GM23248 (cell line): ENCODE results near the gene POU2AF2. TPM values are rescaled to one million over a fixed set of nuclear protein-coding genes. Genes with fewer than 3 reads are reported as not detected.

ENCODE experiments used
- DNase-seq: peaks from one replicate; pipeline ENCODE4 v3.0.0-alpha.2; 2015
- H2AFZ ChIP-seq: fragments of 200-600 bp; sonication (generic); 2 replicates; pipeline ENCODE4 v1.6.1; 2016; ENCODE audit warnings: antibody characterized with exemption
- H3F3A ChIP-seq: fragments of 200-600 bp; sonication (generic); 2 replicates; pipeline ENCODE4 v1.6.1; 2016; ENCODE audit warnings: mild to moderate bottlenecking, antibody characterized with exemption, mixed run types; ENCODE audit not compliant: insufficient read depth
- H3K27ac ChIP-seq: fragments of 200-600 bp; sonication (generic); 2 replicates; pipeline ENCODE4 v1.5.1; 2016; ENCODE audit warnings: mild to moderate bottlenecking
- H3K27me3 ChIP-seq: fragments of 200-600 bp; sonication (generic); replicated peaks from 2 replicates; pipeline ENCODE4 v1.6.1; 2016; ENCODE audit warnings: mild to moderate bottlenecking; ENCODE audit not compliant: insufficient read depth
- H3K36me3 ChIP-seq: fragments of 200-600 bp; sonication (generic); 2 replicates; pipeline ENCODE4 v1.6.1; 2016; ENCODE audit warnings: low read depth, mild to moderate bottlenecking
- H3K4me1 ChIP-seq: fragments of 200-600 bp; sonication (generic); 2 replicates; pipeline ENCODE4 v1.6.1; 2016; ENCODE audit warnings: mild to moderate bottlenecking; ENCODE audit not compliant: insufficient read depth
- H3K4me2 ChIP-seq: fragments of 200-600 bp; sonication (generic); one replicate; pipeline ENCODE4 v1.6.1; 2016; ENCODE audit warnings: mild to moderate bottlenecking; ENCODE audit not compliant: unreplicated experiment
- H3K4me3 ChIP-seq: fragments of 200-600 bp; sonication (generic); 2 replicates; pipeline ENCODE4 v1.5.1; 2016; ENCODE audit warnings: mild to moderate bottlenecking
- H3K79me2 ChIP-seq: fragments of 200-600 bp; sonication (generic); 2 replicates; pipeline ENCODE4 v1.6.1; 2016; ENCODE audit warnings: mild to moderate bottlenecking; ENCODE audit not compliant: insufficient read depth
- H3K9ac ChIP-seq: fragments of 200-600 bp; sonication (generic); 2 replicates; pipeline ENCODE4 v1.6.1; 2016; ENCODE audit warnings: mild to moderate bottlenecking
- H3K9me2 ChIP-seq: fragments of 200-600 bp; sonication (generic); 2 replicates; pipeline ENCODE4 v1.6.1; 2016; ENCODE audit warnings: mixed run types, mild to moderate bottlenecking, moderate library complexity; ENCODE audit not compliant: insufficient read depth
- H3K9me3 ChIP-seq: fragments of 200-600 bp; sonication (generic); one replicate; pipeline ENCODE4 v1.6.1; 2017; ENCODE audit warnings: low read depth
- H4K20me1 ChIP-seq: fragments of 200-600 bp; sonication (generic); 2 replicates; pipeline ENCODE4 v1.6.0; 2016; ENCODE audit not compliant: insufficient read depth
- EZH2 ChIP-seq: fragments of 200-600 bp; sonication (generic); IDR thresholded peaks from 2 replicates; pipeline ENCODE4 v1.6.1; 2018; ENCODE audit warnings: antibody characterized with exemption, mild to moderate bottlenecking; ENCODE audit not compliant: insufficient read depth, poor library complexity, severe bottlenecking
- EZH2phosphoT487 ChIP-seq: fragments of 200-600 bp; sonication (generic); IDR thresholded peaks from 2 replicates; pipeline ENCODE4 v1.6.1; 2018; ENCODE audit warnings: antibody characterized with exemption, moderate library complexity, mild to moderate bottlenecking, low read depth; ENCODE audit not compliant: insufficient read depth
- WGBS, 2 experiments: methylation state at CpG; one replicate each; pipeline ENCODE4 v1.1.6; 2015 to 2017; ENCODE audit warnings: low lambda C conversion rate in 2 of 2, low coverage in 1 of 2; ENCODE audit errors: missing lambda C conversion rate in 2 of 2; 5-methylcytosine and 5-hydroxymethylcytosine counted together
- in situ Hi-C: fragments of 300-500 bp; cut with MboI; formaldehyde crosslinking; loops from 2 replicates; pipeline ENCODE4 v1.15.0; 2020
- polyA plus RNA-seq: library from polyadenylated mRNA; unstranded; fragments of >200 nt; fragmentation: Nextera tagmentation; extraction: Ambion mirVana; gene quantifications from 2 replicates; pipeline ENCODE4 v1.2.1, GENCODE V29; 2016
- total RNA-seq: library from RNA; depleted of rRNA; stranded (reverse); fragments of >200 nt; shearing (Covaris generic); gene quantifications from 2 replicates; pipeline ENCODE4 v1.2.3, GENCODE V29; 2014

The POU2AF2 gene
- total and polyA plus RNA-seq, 2 experiments from 2014 or later: not detected

GRCh38 chr11:111237926-111238325, 7.6 kb upstream of the POU2AF2 start:
- no peak overlapping the region for H3K27ac ChIP-seq
- DNase-seq: no peak
- in situ Hi-C loops: loop anchor here (10.0 to 25.0 kb wide), 3 partner anchors 526 to 1026 kb away; partner anchors contain the start of gene ARHGAP20
- H3K4me1 ChIP-seq: no peaks in the 10 kb centered on the region
- H3K4me2 ChIP-seq: no peak overlapping the region
- peaks cover 5% of the 10 kb centered on the region; the same call in 1 of the 2 replicates for H3K27me3 ChIP-seq
- no peak overlapping the region for H3K9ac ChIP-seq
- H2AFZ ChIP-seq: no peak overlapping the region
- H3F3A ChIP-seq: no peaks in the 10 kb centered on the region
- H3K36me3 ChIP-seq: no peaks in the 10 kb centered on the region
- H3K9me3 ChIP-seq: no peaks in the 10 kb centered on the region
- H3K4me3 ChIP-seq: no peak overlapping the region
- no peaks in the 10 kb centered on the region for H3K9me2 ChIP-seq
- no peaks in the 10 kb centered on the region for H4K20me1 ChIP-seq
- no peaks in the 10 kb centered on the region for H3K79me2 ChIP-seq
- TF ChIP-seq EZH2phosphoT487: no peak
- TF ChIP-seq EZH2: no peak
- 89 to 100% methylated on average over 1 of the region's 1 CpG for WGBS, 2 experiments

- DNase-seq: no peak
- Histone ChIP-seq H3K27ac (no peak overlapping the region), H3K36me3 (no peaks in the 10 kb centered on the region), H3K27me3 (peaks cover 60% of the 10 kb centered on the region), H3K4me3 (no peak overlapping the region), H3K9me3 (no peaks in the 10 kb centered on the region), H2AFZ (no peak overlapping the region), H3K79me2 (no peaks in the 10 kb centered on the region), H4K20me1 (no peaks in the 10 kb centered on the region), H3K9me2 (no peaks in the 10 kb centered on the region), H3F3A (no peaks in the 10 kb centered on the region), H3K4me1 (no peaks in the 10 kb centered on the region), H3K4me2 (no peak overlapping the region), H3K9ac (no peak overlapping the region)
- WGBS, 2 experiments: 67 to 90% methylated on average over 1 of the region's 1 CpG
- TF ChIP-seq EZH2phosphoT487: no peak
- TF ChIP-seq EZH2: no peak
- in situ Hi-C loops: loop anchor here (25.0 kb wide), 2 partner anchors 535 to 1035 kb away; partner anchors contain the start of gene ARHGAP20
These were observed 1.4 kb downstream of the POU2AF2 start for GRCh38 chr11:111246956-111247355.

GRCh38 chr11:111250936-111251335, 5.4 kb downstream of the POU2AF2 start:
- Histone ChIP-seq H3F3A (no peaks in the 10 kb centered on the region), H3K27ac (no peak overlapping the region), H4K20me1 (no peaks in the 10 kb centered on the region), H3K4me2 (no peak overlapping the region), H2AFZ (no peak overlapping the region), H3K79me2 (no peaks in the 10 kb centered on the region), H3K27me3 (peaks cover 50% of the 10 kb centered on the region), H3K4me1 (no peaks in the 10 kb centered on the region), H3K9me3 (no peaks in the 10 kb centered on the region), H3K9me2 (no peaks in the 10 kb centered on the region), H3K4me3 (no peak overlapping the region), H3K9ac (no peak overlapping the region), H3K36me3 (no peaks in the 10 kb centered on the region)
- TF ChIP-seq EZH2 (no peak), EZH2phosphoT487 (no peak)
- WGBS, 2 experiments: 47 to 48% methylated on average over 2 of the region's 2 CpGs
- in situ Hi-C loops: no loop called here
- no peak for DNase-seq

- TF ChIP-seq EZH2: no peak
- no peak for TF ChIP-seq EZH2phosphoT487
- Histone ChIP-seq H4K20me1 (no peaks in the 10 kb centered on the region), H3K9ac (no peak overlapping the region), H3K4me2 (no peak overlapping the region), H3K4me1 (no peaks in the 10 kb centered on the region), H3K9me3 (no peaks in the 10 kb centered on the region), H3F3A (no peaks in the 10 kb centered on the region), H3K79me2 (no peaks in the 10 kb centered on the region), H3K36me3 (no peaks in the 10 kb centered on the region), H3K27me3 (peaks cover 54% of the 10 kb centered on the region), H2AFZ (no peak overlapping the region), H3K9me2 (no peaks in the 10 kb centered on the region), H3K27ac (no peak overlapping the region), H3K4me3 (no peak overlapping the region)
- in situ Hi-C loops: no loop called here
- no peak for DNase-seq
- 84 to 91% methylated on average over 1 of the region's 1 CpG for WGBS, 2 experiments
These were observed 7.6 kb downstream of the POU2AF2 start for GRCh38 chr11:111253131-111253530.

GRCh38 chr11:111253630-111254029, 8.1 kb downstream of the POU2AF2 start:
- Histone ChIP-seq H3K79me2 (no peaks in the 10 kb centered on the region), H3K9me2 (no peaks in the 10 kb centered on the region), H3K4me1 (no peaks in the 10 kb centered on the region), H3K4me2 (no peak overlapping the region), H2AFZ (no peak overlapping the region), H3K36me3 (no peaks in the 10 kb centered on the region), H4K20me1 (no peaks in the 10 kb centered on the region), H3F3A (no peaks in the 10 kb centered on the region), H3K9ac (no peak overlapping the region), H3K4me3 (no peak overlapping the region), H3K27me3 (peaks cover 52% of the 10 kb centered on the region), H3K27ac (no peak overlapping the region), H3K9me3 (no peaks in the 10 kb centered on the region)
- WGBS, 2 experiments: 59 to 64% methylated on average over 5 of the region's 5 CpGs
- DNase-seq: no peak
- TF ChIP-seq EZH2phosphoT487: no peak
- no peak for TF ChIP-seq EZH2
- in situ Hi-C loops: no loop called here
